Measurements from ENCODE around the gene CLDN20.
"Not testable (repeated sequence)": the region's sequence is repeated elsewhere in the genome, so short reads cannot be mapped to it uniquely, and the experiment has no call there.

The CLDN20 gene

GRCh38 chr6:155246825-155247224, 17.0 kb upstream of the CLDN20 start:
- no peak for DNase-seq

- DNase-seq = no peak
Observed at GRCh38 chr6:155247618-155248007, 16.2 kb upstream of the CLDN20 start.

- peak; percentile 36 for DNase-seq
Observed at GRCh38 chr6:155248008-155249001, 15.5 kb upstream of the CLDN20 start.

- no peak for DNase-seq
Observed at GRCh38 chr6:155250701-155251381, 13.0 kb upstream of the CLDN20 start.

GRCh38 chr6:155252581-155252980, 11.2 kb upstream of the CLDN20 start:
- DNase-seq = no peak

- DNase-seq = no peak
Observed at GRCh38 chr6:155253337-155253736, 10.5 kb upstream of the CLDN20 start.

GRCh38 chr6:155254139-155254538, 9.7 kb upstream of the CLDN20 start:
- DNase-seq = no peak

GRCh38 chr6:155256122-155256795, 7.6 kb upstream of the CLDN20 start:
- DNase-seq = no peak

GRCh38 chr6:155257796-155258195, 6.0 kb upstream of the CLDN20 start:
- no peak for DNase-seq

GRCh38 chr6:155259204-155259603, 4.6 kb upstream of the CLDN20 start:
- no peak for DNase-seq

- DNase-seq = no peak
Observed at GRCh38 chr6:155259897-155260296, 3.9 kb upstream of the CLDN20 start.

- no peak for DNase-seq
Observed at GRCh38 chr6:155260686-155261085, 3.1 kb upstream of the CLDN20 start.

GRCh38 chr6:155261111-155261900, 2.5 kb upstream of the CLDN20 start:
- DNase-seq = no peak

GRCh38 chr6:155262655-155263054, 1.2 kb upstream of the CLDN20 start:
- DNase-seq = no peak

GRCh38 chr6:155264693-155265320, 994 bp downstream of the CLDN20 start:
- DNase-seq = no peak

- no peak for DNase-seq
Observed at GRCh38 chr6:155265843-155266535, 2.2 kb downstream of the CLDN20 start.

- DNase-seq = peak; percentile 49
Observed at GRCh38 chr6:155267411-155267810, 3.6 kb downstream of the CLDN20 start.

- DNase-seq = not testable (repeated sequence)
Observed at GRCh38 chr6:155268088-155268867, 4.5 kb downstream of the CLDN20 start.

GRCh38 chr6:155269765-155270164, 6.0 kb downstream of the CLDN20 start:
- no peak for DNase-seq

- peak; percentile 61 for DNase-seq
Observed at GRCh38 chr6:155270561-155271091, 6.8 kb downstream of the CLDN20 start.
